ENCODE measurements around the gene SARDH. TPM values are rescaled to one million over a fixed set of nuclear protein-coding genes. Genes with fewer than 3 reads are reported as not detected.

The SARDH gene
- total and polyA plus RNA-seq, 2 of the 8 experiments (the other 6 are each of a cell fraction or from before 2014, with no cell fraction given): 6.4 to 7.4 TPM

GRCh38 chr9:133762488-133763271 lies 24.5 kb upstream of the SARDH start:
- Histone ChIP-seq H3K9me3 (ENCODE audit: insufficient read depth in 2 of 2, low read depth in 1 of 2, low read length in 1 of 2) (peaks cover 0 to 3% of the 10 kb centered on the region in 2 experiments; a peak in 2 of 4 replicates), H3K56ac (replicated peaks; ENCODE audit: insufficient read length, low read depth, low read length) (no peak overlapping the region), H2AK5ac (ENCODE audit: low read depth, low read length) (no peak overlapping the region), H2BK120ac (replicated peaks; ENCODE audit: low read depth, low read length) (no peak overlapping the region), H3K27ac (ENCODE audit: low read depth, low read length) (no peak overlapping the region), H3K36me3 (ENCODE audit: control insufficient read depth in 2 of 4, insufficient read depth in 4 of 4, low read length in 3 of 4) (peaks cover 0 to 5% (median 2%) of the 10 kb centered on the region in 4 experiments; a peak in 6 of 8 replicates), H3K14ac (ENCODE audit: insufficient read length) (no peak overlapping the region), H4K5ac (ENCODE audit: insufficient read length, low read depth, low read length) (no peak overlapping the region), H3K27me3 (replicated peaks in 1 of 4; ENCODE audit: control insufficient read depth in 3 of 4, extremely low read depth in 1 of 4, insufficient read depth in 3 of 4, low read length in 3 of 4) (no peaks in the 10 kb centered on the region; a peak in 1 of 7 replicates), H3K23ac (ENCODE audit: insufficient read length) (no peak overlapping the region), H4K91ac (replicated peaks; ENCODE audit: insufficient read length, low read length) (no peak overlapping the region), H3K79me2 (ENCODE audit: control insufficient read depth in 1 of 2, insufficient read depth in 2 of 2, low read length in 2 of 2) (no peaks in the 10 kb centered on the region), H4K20me1 (replicated peaks in 1 of 2; ENCODE audit: control insufficient read depth in 1 of 2, insufficient read depth in 2 of 2, low read length in 2 of 2) (peaks cover 1 to 3% of the 10 kb centered on the region in 2 experiments), H3K4me3 (ENCODE audit: extremely low read depth in 1 of 4, insufficient read depth in 2 of 4, low read depth in 3 of 4, low read length in 4 of 4) (no peak overlapping the region), H3K4me2 (ENCODE audit: insufficient read depth in 1 of 2, low read depth in 2 of 2, low read length in 2 of 2) (no peak overlapping the region), H3K4ac (replicated peaks; ENCODE audit: insufficient read length, low read depth, low read length) (no peak overlapping the region), H2BK15ac (ENCODE audit: low read length) (no peak overlapping the region), H4K8ac (ENCODE audit: extremely low read depth, insufficient read depth, low read length) (no peak overlapping the region), H3K9ac (replicated peaks in 1 of 4; ENCODE audit: extremely low read depth in 1 of 4, low read depth in 3 of 4, low read length in 3 of 4) (no peak overlapping the region), H2BK5ac (ENCODE audit: low read depth, low read length) (peak overlapping the region; percentile 24; the same call in 1 of the 2 replicates), H2BK20ac (ENCODE audit: low read length) (no peak overlapping the region), H2BK12ac (ENCODE audit: low read depth, low read length) (no peak overlapping the region), H2AFZ (ENCODE audit: low read length) (no peak overlapping the region), H3K23me2 (ENCODE audit: low read depth, low read length) (no peaks in the 10 kb centered on the region; the same call in 1 of the 2 replicates), H3K4me1 (replicated peaks in 1 of 4; ENCODE audit: control insufficient read depth in 3 of 4, insufficient read depth in 4 of 4, low read length in 3 of 4) (no peaks in the 10 kb centered on the region; a peak in 1 of 7 replicates), H3K79me1 (ENCODE audit: low read depth, low read length) (no peaks in the 10 kb centered on the region), H3K18ac (ENCODE audit: extremely low read depth, low read length) (no peak overlapping the region)
- FAIRE-seq: no peak
- DNase-seq (ENCODE audit: low read depth in 1 of 2, low spot score in 2 of 2): peak in 1 of 2 experiments; percentile 39
- CTCF ChIA-PET (ENCODE audit: partially characterized antibody): interaction anchor here (0.8 to 2.1 kb wide), 2 partner anchors 20 to 231 kb away, joined by 3 to 7 read pairs; no protein-coding TSS in a partner anchor
- POLR2A ChIA-PET (ENCODE audit: partially characterized antibody): no interaction called here
- WGBS, 2 experiments (ENCODE audit: extremely low coverage in 1 of 2, insufficient coverage in 1 of 2, insufficient read length in 1 of 2, insufficient replicate concordance in 2 of 2, low coverage in 1 of 2, low lambda C conversion rate in 2 of 2, missing lambda C conversion rate in 1 of 2): 90% methylated on average over 17 of the region's 19 CpGs; no CpG with 5 or more reads in 1 of the 2 experiments
- TF ChIP-seq TAF1 (IDR thresholded peaks at IDR 0.05; ENCODE audit: low read depth, low read length) (no peak), CEBPB (IDR thresholded peaks at IDR 0.05; ENCODE audit: low read depth, low read length) (no peak), CTCF (IDR thresholded peaks at IDR 0.05; ENCODE audit: control extremely low read depth in 1 of 3, insufficient read depth in 1 of 3, low read depth in 1 of 3, low read length in 3 of 3) (no peak), RAD21 (IDR thresholded peaks at IDR 0.05 in 1 of 2, conservative IDR thresholded peaks at IDR 0.05 in 1 of 2; ENCODE audit: low read depth in 2 of 2, low read length in 2 of 2) (no peak), E2F6 (IDR thresholded peaks at IDR 0.05) (no peak), EZH2 (IDR thresholded peaks at IDR 0.05; ENCODE audit: low read depth, low read length, severe bottlenecking) (no peak), BRCA1 (IDR thresholded peaks at IDR 0.05; ENCODE audit: low read depth, low read length) (no peak), GABPA (IDR thresholded peaks at IDR 0.05; ENCODE audit: borderline replicate concordance, insufficient read depth, low read length) (no peak)
